Measurements from ENCODE around the gene SLC16A8. TPM values are rescaled to one million over a fixed set of nuclear protein-coding genes. Genes with fewer than 3 reads are reported as not detected.
A peak's percentile ranks its signal among the peaks of the same experiment; 100 is the strongest.

The SLC16A8 gene
- total RNA-seq, 4 donors from 2014 or later: not detected

DNA sequence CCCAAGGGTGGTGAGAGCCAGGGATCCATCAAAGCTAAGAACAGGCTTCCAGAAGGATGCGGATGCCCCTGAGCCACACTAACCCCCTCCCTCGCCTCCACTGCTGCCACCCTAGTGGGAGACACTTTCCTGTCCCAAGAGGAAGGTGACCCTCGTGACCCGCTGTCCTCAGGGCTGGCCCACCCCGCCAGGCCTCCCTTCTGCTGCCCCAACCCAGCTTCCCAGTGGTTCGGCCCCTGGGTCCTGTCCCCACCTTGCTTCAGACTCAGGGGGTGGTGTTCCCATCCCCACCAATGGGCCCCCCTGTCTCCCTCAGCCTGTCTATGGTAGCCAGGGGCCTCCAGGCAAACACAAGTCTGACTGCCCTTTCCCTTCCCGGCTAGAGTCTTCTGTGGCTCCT is 33.3 kb downstream of the SLC16A8 start:
- WGBS, 2 donors: 71 to 91% methylated on average over 3 to 5 of the region's 7 CpGs
- intact Hi-C loops (cut with DNase I): loop anchor here (10.0 kb wide), 1 partner anchor 514 kb away; no protein-coding TSS in a partner anchor
- Histone ChIP-seq H3K4me3 (no peak overlapping the region), H3K36me3 (no peaks in the 10 kb centered on the region), H3K9me3 (no peaks in the 10 kb centered on the region), H3K27me3 (peaks cover 0 to 4% (median 0%) of the 10 kb centered on the region in 4 donors), H3K4me1 (peaks cover 0 to 8% (median 2%) of the 10 kb centered on the region in 3 donors), H3K27ac (peak overlapping the region in 1 of 4 donors; percentile 9)
- no peak for TF ChIP-seq POLR2A (IDR thresholded peaks at IDR 0.05)
- TF ChIP-seq, protein P1, sequence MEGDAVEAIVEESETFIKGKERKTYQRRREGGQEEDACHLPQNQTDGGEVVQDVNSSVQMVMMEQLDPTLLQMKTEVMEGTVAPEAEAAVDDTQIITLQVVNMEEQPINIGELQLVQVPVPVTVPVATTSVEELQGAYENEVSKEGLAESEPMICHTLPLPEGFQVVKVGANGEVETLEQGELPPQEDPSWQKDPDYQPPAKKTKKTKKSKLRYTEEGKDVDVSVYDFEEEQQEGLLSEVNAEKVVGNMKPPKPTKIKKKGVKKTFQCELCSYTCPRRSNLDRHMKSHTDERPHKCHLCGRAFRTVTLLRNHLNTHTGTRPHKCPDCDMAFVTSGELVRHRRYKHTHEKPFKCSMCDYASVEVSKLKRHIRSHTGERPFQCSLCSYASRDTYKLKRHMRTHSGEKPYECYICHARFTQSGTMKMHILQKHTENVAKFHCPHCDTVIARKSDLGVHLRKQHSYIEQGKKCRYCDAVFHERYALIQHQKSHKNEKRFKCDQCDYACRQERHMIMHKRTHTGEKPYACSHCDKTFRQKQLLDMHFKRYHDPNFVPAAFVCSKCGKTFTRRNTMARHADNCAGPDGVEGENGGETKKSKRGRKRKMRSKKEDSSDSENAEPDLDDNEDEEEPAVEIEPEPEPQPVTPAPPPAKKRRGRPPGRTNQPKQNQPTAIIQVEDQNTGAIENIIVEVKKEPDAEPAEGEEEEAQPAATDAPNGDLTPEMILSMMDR (IDR thresholded peaks at IDR 0.05): no peak
- DNase-seq: no peak

DNA sequence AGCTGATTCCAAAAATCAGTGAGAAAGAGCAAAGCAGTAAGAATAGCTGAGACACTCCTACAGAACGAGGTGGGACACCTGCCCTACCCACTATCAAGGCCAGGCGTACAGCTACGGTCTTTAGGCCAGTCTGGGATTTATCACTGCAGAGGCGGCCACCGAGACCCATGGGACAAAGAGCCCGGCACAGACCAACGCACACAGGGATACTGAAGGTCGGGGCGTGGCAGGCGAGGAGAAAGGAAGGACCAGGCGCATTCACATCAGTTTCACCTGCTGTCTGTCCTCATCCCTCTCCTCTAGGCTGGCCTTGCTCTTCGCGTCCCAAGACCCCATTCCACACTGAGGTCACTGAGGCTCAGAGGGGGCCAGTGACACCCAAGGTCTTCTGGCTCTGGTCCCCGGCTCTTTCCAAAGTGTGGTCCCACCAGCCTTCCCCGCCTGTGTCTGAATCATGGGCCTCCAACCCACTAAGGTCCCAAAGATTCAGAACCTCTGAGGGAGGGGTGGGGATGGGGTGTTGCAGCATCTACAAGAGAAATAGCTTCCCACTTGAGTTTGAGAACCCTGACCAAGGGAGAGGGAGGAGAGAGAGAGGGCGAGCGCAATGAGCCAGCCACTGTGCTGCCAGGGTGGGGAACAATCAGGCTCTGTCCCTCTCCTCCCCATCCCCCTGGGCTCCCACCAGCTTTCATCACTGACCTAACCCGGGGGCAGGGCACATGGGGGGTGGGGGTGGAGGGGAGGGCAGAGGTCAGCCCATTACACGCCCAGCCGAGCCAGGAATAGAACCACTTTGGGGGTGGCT is 34.0 kb downstream of the SLC16A8 start:
- no peak overlapping the region for H3K4me3 ChIP-seq
- H3K36me3 ChIP-seq: no peaks in the 10 kb centered on the region
- TF ChIP-seq POLR2A (IDR thresholded peaks at IDR 0.05): no peak
- TF ChIP-seq, protein P1 (IDR thresholded peaks at IDR 0.05): no peak
- H3K27me3 ChIP-seq: peaks cover 0 to 4% (median 0%) of the 10 kb centered on the region in 4 donors
- H3K9me3 ChIP-seq: no peaks in the 10 kb centered on the region
- 73 to 81% methylated on average over 7 to 12 of the region's 20 CpGs for WGBS, 2 donors
- no peak for DNase-seq
- peaks cover 0 to 8% (median 2%) of the 10 kb centered on the region in 3 donors for H3K4me1 ChIP-seq
- intact Hi-C loops (cut with DNase I): loop anchor here (10.0 kb wide), 1 partner anchor 515 kb away; no protein-coding TSS in a partner anchor
- peak overlapping the region in 1 of 4 donors; percentile 9 for H3K27ac ChIP-seq

DNA sequence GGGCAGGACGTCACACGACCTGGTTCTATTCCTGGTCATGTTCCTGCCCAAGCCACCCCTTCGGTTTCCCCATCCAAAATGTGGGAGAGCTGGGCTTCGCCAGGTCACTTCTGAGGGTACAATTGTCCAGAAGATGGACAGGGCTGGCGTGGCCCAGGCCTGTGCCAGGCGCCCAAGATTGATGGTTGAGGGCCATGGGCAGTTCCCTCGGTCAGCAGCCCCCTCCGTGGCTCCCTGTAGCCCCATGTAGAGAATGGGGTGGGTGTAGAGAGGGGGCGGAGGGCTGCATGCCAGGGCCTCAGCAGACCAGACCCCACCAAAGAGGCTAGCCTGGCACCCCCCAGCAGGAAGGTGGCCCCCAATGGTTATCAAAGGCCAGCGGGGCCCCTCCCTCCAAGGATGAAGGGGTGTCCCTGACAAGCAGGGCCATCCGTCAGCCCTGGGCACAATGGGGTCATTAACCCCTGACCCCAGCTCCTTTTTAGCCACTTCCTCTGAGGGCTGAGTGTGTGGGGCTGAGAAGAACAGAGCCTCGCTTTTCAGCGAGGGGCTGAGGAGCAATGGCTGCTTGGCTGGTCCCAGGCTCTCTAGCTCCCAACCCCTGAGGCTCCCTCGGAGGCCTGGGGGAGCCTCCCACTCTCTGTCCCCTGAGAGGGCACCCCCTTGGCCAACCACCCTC is 37.8 kb downstream of the SLC16A8 start:
- Histone ChIP-seq H3K36me3 (no peaks in the 10 kb centered on the region), H3K9me3 (no peaks in the 10 kb centered on the region), H3K4me3 (no peak overlapping the region), H3K27me3 (peaks cover 0 to 4% (median 0%) of the 10 kb centered on the region in 4 donors), H3K27ac (no peak overlapping the region), H3K4me1 (no peaks in the 10 kb centered on the region)
- no peak for TF ChIP-seq POLR2A (IDR thresholded peaks at IDR 0.05)
- TF ChIP-seq, protein P1 (IDR thresholded peaks at IDR 0.05): no peak
- DNase-seq: no peak
- intact Hi-C loops (cut with DNase I): no loop called here
- 70 to 79% methylated on average over 2 to 5 of the region's 14 CpGs for WGBS, 2 donors

DNA sequence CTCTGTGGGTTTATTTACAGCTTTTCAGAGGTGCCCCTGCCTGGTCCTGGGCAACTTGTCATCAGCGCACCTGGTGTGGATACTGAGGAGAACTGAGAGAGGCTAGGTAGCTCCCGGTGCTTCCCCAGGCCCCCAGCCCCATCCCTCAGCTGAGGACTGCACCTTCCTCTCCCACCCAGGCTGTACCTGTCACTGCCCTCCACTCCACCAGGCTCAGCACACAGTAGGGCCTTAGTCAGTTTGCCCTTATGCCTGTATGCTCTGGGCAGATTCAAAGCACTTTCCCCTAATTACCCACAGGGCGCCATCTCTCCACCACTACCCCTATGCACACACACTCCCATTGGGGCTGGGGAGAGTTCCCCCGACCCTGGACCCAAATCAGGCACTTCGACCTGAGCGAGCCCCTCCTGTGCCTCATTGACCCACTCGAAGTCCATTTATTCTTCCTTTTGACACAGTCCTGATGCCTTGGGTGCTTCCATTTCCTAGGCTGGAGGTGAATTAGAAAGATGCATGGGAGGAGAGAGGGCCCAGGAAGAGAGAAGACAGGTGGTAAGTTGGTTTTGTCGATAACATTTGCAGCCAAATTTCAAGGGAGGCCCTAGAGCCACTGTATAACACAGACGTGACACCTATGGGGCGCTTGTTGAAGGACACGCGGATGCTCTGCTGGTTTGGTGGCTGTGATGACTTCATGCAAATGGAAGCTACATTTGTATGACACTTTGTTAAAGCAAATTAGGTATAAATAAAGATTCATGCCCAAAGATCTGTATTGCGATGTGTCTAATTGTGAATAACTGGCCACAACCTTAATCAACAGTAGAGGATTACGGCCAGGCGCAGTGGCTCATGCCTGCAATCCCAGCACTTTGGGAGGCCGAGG is 40.6 kb downstream of the SLC16A8 start:
- no peak for DNase-seq
- H3K9me3 ChIP-seq: no peaks in the 10 kb centered on the region
- no peaks in the 10 kb centered on the region for H3K36me3 ChIP-seq
- peaks cover 0 to 4% (median 0%) of the 10 kb centered on the region in 4 donors for H3K27me3 ChIP-seq
- TF ChIP-seq POLR2A (IDR thresholded peaks at IDR 0.05): no peak
- TF ChIP-seq, protein P1 (IDR thresholded peaks at IDR 0.05): no peak
- no peak overlapping the region for H3K27ac ChIP-seq
- H3K4me1 ChIP-seq: no peaks in the 10 kb centered on the region
- 84 to 90% methylated on average over 13 to 14 of the region's 16 CpGs for WGBS, 2 donors
- intact Hi-C loops (cut with DNase I): no loop called here
- H3K4me3 ChIP-seq: no peak overlapping the region
